GM18870 (cell line): ENCODE measurements around the gene HSD17B11.
"Not testable (repeated sequence)": the region's sequence is repeated elsewhere in the genome, so short reads cannot be mapped to it uniquely, and the experiment has no call there.

Experiments
- ATAC-seq: cut with Tn5 transposase; IDR thresholded peaks from one replicate; pipeline ENCODE4 v1.9.1; 2021; ENCODE audit warnings: moderate library complexity; ENCODE audit not compliant: unreplicated experiment

Gene HSD17B11

GRCh38 chr4:87360338-87360935 lies 30.6 kb downstream of the HSD17B11 start:
- no peak for ATAC-seq

- ATAC-seq: no peak
Observed at GRCh38 chr4:87359258-87359657, 31.7 kb downstream of the HSD17B11 start.

GRCh38 chr4:87356832-87357526 lies 34.0 kb downstream of the HSD17B11 start:
- no peak for ATAC-seq

- no peak for ATAC-seq
Observed at GRCh38 chr4:87354168-87355102, 36.6 kb downstream of the HSD17B11 start.

- peak; percentile 78 for ATAC-seq
Observed at GRCh38 chr4:87353592-87353991, 37.4 kb downstream of the HSD17B11 start.

GRCh38 chr4:87345139-87345538 lies 45.8 kb downstream of the HSD17B11 start:
- ATAC-seq: no peak

- no peak for ATAC-seq
Observed at GRCh38 chr4:87342872-87343271, 48.1 kb downstream of the HSD17B11 start.

GRCh38 chr4:87341954-87342635 lies 48.9 kb downstream of the HSD17B11 start:
- ATAC-seq: not testable (repeated sequence)

- ATAC-seq: no peak
Observed at GRCh38 chr4:87339440-87339839, 51.5 kb downstream of the HSD17B11 start.

- no peak for ATAC-seq
Observed at GRCh38 chr4:87337361-87337760, 53.6 kb downstream of the HSD17B11 start.

GRCh38 chr4:87333267-87333666 lies 57.7 kb downstream of the HSD17B11 start:
- ATAC-seq: no peak

GRCh38 chr4:87330761-87331160 lies 60.2 kb downstream of the HSD17B11 start:
- no peak for ATAC-seq

- no peak for ATAC-seq
Observed at GRCh38 chr4:87327136-87327535, 63.9 kb downstream of the HSD17B11 start.

- ATAC-seq: no peak
Observed at GRCh38 chr4:87326460-87326859, 64.5 kb downstream of the HSD17B11 start.

- ATAC-seq: no peak
Observed at GRCh38 chr4:87322754-87323153, 68.2 kb downstream of the HSD17B11 start, which contains the start of gene HSD17B13. TSS of gene HSD17B13 (minus strand) at chr4:87322882. CDS start at chr4:87322841, 41 bp downstream.

- no peak for ATAC-seq
Observed at GRCh38 chr4:87321888-87322287, 69.1 kb downstream of the HSD17B11 start.

GRCh38 chr4:87317527-87317926 lies 73.5 kb downstream of the HSD17B11 start:
- no peak for ATAC-seq

- no peak for ATAC-seq
Observed at GRCh38 chr4:87316961-87317360, 74.0 kb downstream of the HSD17B11 start.

GRCh38 chr4:87315000-87315399 lies 76.0 kb downstream of the HSD17B11 start:
- not testable (repeated sequence) for ATAC-seq

GRCh38 chr4:87313756-87314155 lies 77.2 kb downstream of the HSD17B11 start:
- ATAC-seq: no peak

GRCh38 chr4:87311684-87312083 lies 79.3 kb downstream of the HSD17B11 start:
- ATAC-seq: no peak
